Regular cardiac myocyte (primary cell): ENCODE measurements around the gene EMID1. TPM values are rescaled to one million over a fixed set of nuclear protein-coding genes. Genes with fewer than 3 reads are reported as not detected.

Experiments
- total RNA-seq: library from RNA; depleted of rRNA; stranded (reverse); fragments of >200 nt; gene quantifications from 2 replicates; pipeline ENCODE4 v1.2.3, GENCODE V29; 2014

EMID1 gene
- total RNA-seq = 0.28 TPM in 1 of 2 replicates, not detected in the other

GRCh38 chr22:29205594-29206371 lies at the start of gene EMID1:
EMID1 (plus strand) TSS chr22:29205896; CDS start chr22:29206039, 143 bp downstream.

GRCh38 chr22:29267858-29268510 lies 62.3 kb downstream of the EMID1 start, which contains the start of the genes EWSR1 and RHBDD3:
EWSR1 (plus strand) TSS chr22:29268268; CDS start chr22:29268337, 69 bp downstream.
RHBDD3 (minus strand) TSS chr22:29267981; CDS start chr22:29265626, 2,355 bp downstream.

GRCh38 chr22:29306175-29306834 lies 100.6 kb downstream of the EMID1 start, which contains the start of gene GAS2L1:
GAS2L1 (plus strand) TSS chr22:29306650; CDS start chr22:29308106, 1,456 bp downstream.

Other genes with a start within 250 kb of the EMID1 start
- gene C22orf31, start 144.1 kb upstream of the EMID1 start, total RNA-seq = not detected in 2 replicates
- 1.3 and 3.4 TPM in 2 replicates for gene KREMEN1, start 132.9 kb upstream of the EMID1 start, total RNA-seq
- 14.0 and 17.5 TPM in 2 replicates for gene RHBDD3, start 62.1 kb downstream of the EMID1 start, total RNA-seq
- 78.9 and 202 TPM in 2 replicates for gene EWSR1, start 62.4 kb downstream of the EMID1 start, total RNA-seq
- gene GAS2L1, start 100.8 kb downstream of the EMID1 start, total RNA-seq = 7.6 and 12.5 TPM in 2 replicates
- gene RASL10A, start 109.8 kb downstream of the EMID1 start, total RNA-seq = not detected in 2 replicates
- 39.7 and 67.7 TPM in 2 replicates for gene AP1B1, start 182.7 kb downstream of the EMID1 start, total RNA-seq
- gene RFPL1, start 232.7 kb downstream of the EMID1 start, total RNA-seq = not detected in 2 replicates